Sigmoid colon (tissue), 7 donors: Measurements from ENCODE around the gene NDST4. TPM values are rescaled to one million over a fixed set of nuclear protein-coding genes. Genes with fewer than 3 reads are reported as not detected.

ENCODE experiments used
- DNase-seq: peaks from one replicate; pipeline ENCODE4 v3.0.0-alpha.2; 2019
- H3K27ac ChIP-seq, 4 donors: fragments of 200-600 bp; sonication (generic); one replicate each; pipeline ENCODE4 v1.5.1; 2016 to 2019; ENCODE audit warnings: mild to moderate bottlenecking in 1 of 4
- H3K27me3 ChIP-seq, 3 donors: fragments of 200-600 bp; sonication (generic); one replicate each; pipeline ENCODE4 v1.5.1; 2019; ENCODE audit warnings: mild to moderate bottlenecking in 1 of 3
- H3K36me3 ChIP-seq, 4 donors: fragments of 200-600 bp; sonication (generic); one replicate each; pipeline ENCODE4 v1.5.1; 2016 to 2019
- H3K4me1 ChIP-seq, 4 donors: fragments of 200-600 bp; sonication (generic); one replicate each; pipeline ENCODE4 v1.5.1; 2017 to 2019
- H3K4me3 ChIP-seq, 4 donors: fragments of 200-600 bp; sonication (generic); one replicate each; pipeline ENCODE4 v1.5.1; 2017 to 2019; ENCODE audit warnings: mild to moderate bottlenecking in 2 of 4, moderate library complexity in 1 of 4
- H3K9me3 ChIP-seq, 4 donors: fragments of 200-600 bp in 3 of 4; sonication (generic) in 3 of 4; one replicate each; pipeline versions ENCODE4 v1.5.1 to v1.6.1; 2013 to 2019
- CTCF ChIP-seq, 4 experiments: fragments of 450-650 bp in 3 of 4; fragments of 200-600 bp in 1 of 4; IDR thresholded peaks; one replicate each; pipeline ENCODE4 v1.5.1; 2016 to 2019; ENCODE audit warnings: antibody characterized with exemption in 4 of 4, mild to moderate bottlenecking in 3 of 4, moderate library complexity in 2 of 4
- EP300 ChIP-seq, 4 donors: sonication (generic); formaldehyde crosslinking; IDR thresholded peaks; one replicate each; pipeline ENCODE4 v1.6.1; 2017; ENCODE audit warnings: antibody characterized with exemption in 4 of 4
- POLR2A ChIP-seq, 2 donors: fragments of 450-650 bp; IDR thresholded peaks; one replicate each; pipeline ENCODE4 v1.6.1; 2016; ENCODE audit warnings: antibody characterized with exemption in 2 of 2, mild to moderate bottlenecking in 2 of 2, moderate library complexity in 2 of 2
- POLR2AphosphoS5 ChIP-seq, 4 donors: sonication (generic); formaldehyde crosslinking; IDR thresholded peaks; one replicate each; pipeline ENCODE4 v1.6.1; 2017; ENCODE audit warnings: antibody characterized with exemption in 4 of 4
- WGBS, 2 donors: extraction: QIAGEN DNeasy Blood & Tissue Kit; methylation state at CpG; one replicate each; pipeline ENCODE4 v1.1.7; 2013; 5-methylcytosine and 5-hydroxymethylcytosine counted together
- intact Hi-C: fragments of 100-400 bp; cut with DNase I; formaldehyde crosslinking; loops from one replicate; pipeline ENCODE4 v1.15.1; 2023
- polyA plus RNA-seq, 3 donors: library from polyadenylated mRNA; stranded (reverse); fragments of 200-250 nt; gene quantifications; one replicate each; pipeline ENCODE4 v1.2.3, GENCODE V29; 2013
- small RNA-seq, 3 donors: library from RNA; depleted of rRNA; stranded (forward); fragments of <200 nt; gene quantifications; one replicate each; pipeline ENCODE3, GENCODE V24; 2016
- total RNA-seq, 4 donors: library from RNA; depleted of rRNA; stranded (reverse); fragments of >200 nt; gene quantifications; one replicate each; pipeline ENCODE4 v1.1.0, GENCODE V29; 2016
- donor health status: healthy with polysubstance abuse.
- donor health status: Bipolar disorder and iron deficiency.
- donor health status: healthy.

NDST4 gene
- total and polyA plus RNA-seq, 7 donors: 0.03 to 1.1 (median 0.54) TPM; not detected in 2

GRCh38 chr4:114785570-114785969 lies 327.9 kb downstream of the NDST4 start:
- Histone ChIP-seq H3K27me3 (no peaks in the 10 kb centered on the region), H3K36me3 (no peaks in the 10 kb centered on the region), H3K4me1 (no peaks in the 10 kb centered on the region), H3K9me3 (no peaks in the 10 kb centered on the region), H3K4me3 (no peak overlapping the region), H3K27ac (no peak overlapping the region)
- no peak for DNase-seq
- TF ChIP-seq POLR2AphosphoS5 (IDR thresholded peaks at IDR 0.05) (no peak), POLR2A (IDR thresholded peaks at IDR 0.05) (no peak), EP300 (IDR thresholded peaks at IDR 0.05) (no peak), CTCF (IDR thresholded peaks at IDR 0.05) (no peak)
- intact Hi-C loops: no loop called here

GRCh38 chr4:114783215-114783595 lies 330.2 kb downstream of the NDST4 start:
- DNase-seq: no peak
- intact Hi-C loops: no loop called here
- H3K36me3 ChIP-seq: no peaks in the 10 kb centered on the region
- no peaks in the 10 kb centered on the region for H3K9me3 ChIP-seq
- no peak overlapping the region for H3K27ac ChIP-seq
- WGBS, 2 donors: 60 to 88% methylated on average over 3 of the region's 3 CpGs
- no peak overlapping the region for H3K4me3 ChIP-seq
- no peak for TF ChIP-seq CTCF (IDR thresholded peaks at IDR 0.05)
- H3K4me1 ChIP-seq: no peaks in the 10 kb centered on the region
- no peaks in the 10 kb centered on the region for H3K27me3 ChIP-seq

- H3K27ac ChIP-seq: no peak overlapping the region
- 77 to 85% methylated on average over 6 of the region's 6 CpGs for WGBS, 2 donors
- H3K27me3 ChIP-seq: no peaks in the 10 kb centered on the region
- DNase-seq: no peak
- no peak overlapping the region for H3K4me3 ChIP-seq
- no peak for TF ChIP-seq CTCF (IDR thresholded peaks at IDR 0.05)
- TF ChIP-seq POLR2A (IDR thresholded peaks at IDR 0.05): no peak
- no peak for TF ChIP-seq POLR2AphosphoS5 (IDR thresholded peaks at IDR 0.05)
- TF ChIP-seq EP300 (IDR thresholded peaks at IDR 0.05): no peak
- H3K4me1 ChIP-seq: no peaks in the 10 kb centered on the region
- intact Hi-C loops: no loop called here
- H3K36me3 ChIP-seq: no peaks in the 10 kb centered on the region
- no peaks in the 10 kb centered on the region for H3K9me3 ChIP-seq
Observed at GRCh38 chr4:114782415-114783214, 330.8 kb downstream of the NDST4 start.

GRCh38 chr4:114780205-114780604 lies 333.2 kb downstream of the NDST4 start:
- TF ChIP-seq CTCF (IDR thresholded peaks at IDR 0.05) (peak in 1 of 4 experiments; percentile 13), EP300 (IDR thresholded peaks at IDR 0.05) (no peak), POLR2AphosphoS5 (IDR thresholded peaks at IDR 0.05) (no peak), POLR2A (IDR thresholded peaks at IDR 0.05) (no peak)
- 18 to 70% methylated on average over 1 of the region's 1 CpG for WGBS, 2 donors
- Histone ChIP-seq H3K4me1 (no peaks in the 10 kb centered on the region), H3K27me3 (no peaks in the 10 kb centered on the region), H3K27ac (no peak overlapping the region), H3K36me3 (no peaks in the 10 kb centered on the region), H3K4me3 (no peak overlapping the region), H3K9me3 (no peaks in the 10 kb centered on the region)
- DNase-seq: no peak
- intact Hi-C loops: no loop called here

Small RNA genes within 50 kb of the gene (small RNA-seq; reads per million reads assigned to genes)
- gene RN7SL808P: 0 reads per million in 3 donors
